Measurements from ENCODE around the gene WNT5B. TPM values are rescaled to one million over a fixed set of nuclear protein-coding genes. Genes with fewer than 3 reads are reported as not detected.
A peak's percentile ranks its signal among the peaks of the same experiment; 100 is the strongest.

The WNT5B gene
- total RNA-seq, 1 donor, result 59.0 TPM

DNA sequence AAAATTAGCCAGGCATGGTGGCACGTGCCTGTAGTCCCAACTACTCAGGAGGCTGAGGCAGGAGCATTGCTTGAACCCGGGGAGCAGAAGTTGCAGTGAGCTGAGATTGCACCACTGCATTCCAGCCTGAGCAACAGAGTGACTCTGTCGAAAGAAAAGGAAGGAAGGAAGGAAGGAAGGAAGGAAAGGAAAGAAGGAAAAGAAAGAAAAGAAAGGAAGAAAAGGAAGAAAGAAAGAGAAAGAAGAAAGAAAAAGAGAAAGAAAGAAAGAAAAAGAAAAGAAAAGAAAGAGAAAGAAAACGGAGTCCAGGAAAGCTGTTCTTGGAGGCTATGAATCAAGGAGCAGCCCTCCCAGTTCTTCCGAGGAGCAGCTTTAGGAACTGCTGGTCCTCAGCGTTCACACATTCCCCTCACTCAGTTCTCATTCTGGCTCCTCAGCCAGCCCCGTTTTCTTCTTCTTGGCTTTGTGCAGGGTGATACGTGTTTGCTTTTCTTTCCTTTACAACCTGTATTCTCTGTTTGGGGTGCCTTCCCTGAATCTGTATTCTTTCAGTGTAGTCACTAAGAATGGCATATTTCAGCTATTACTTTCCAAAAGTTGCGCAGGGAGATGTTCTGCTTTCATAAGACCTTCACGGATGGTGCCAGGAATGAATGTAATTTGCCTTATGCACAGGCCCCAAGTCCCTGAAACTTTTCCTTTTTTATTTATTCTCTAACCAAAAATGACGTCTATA lies 46.9 kb upstream of the WNT5B start:
- H3K27ac ChIP-seq (ENCODE audit: low read depth, low read length), result peak overlapping the region; percentile 82
- H3K27me3 ChIP-seq (ENCODE audit: insufficient read depth, low read length), result no peaks in the 10 kb centered on the region
- no peak overlapping the region for H2AFZ ChIP-seq (ENCODE audit: low read length)
- TF ChIP-seq, protein P1, sequence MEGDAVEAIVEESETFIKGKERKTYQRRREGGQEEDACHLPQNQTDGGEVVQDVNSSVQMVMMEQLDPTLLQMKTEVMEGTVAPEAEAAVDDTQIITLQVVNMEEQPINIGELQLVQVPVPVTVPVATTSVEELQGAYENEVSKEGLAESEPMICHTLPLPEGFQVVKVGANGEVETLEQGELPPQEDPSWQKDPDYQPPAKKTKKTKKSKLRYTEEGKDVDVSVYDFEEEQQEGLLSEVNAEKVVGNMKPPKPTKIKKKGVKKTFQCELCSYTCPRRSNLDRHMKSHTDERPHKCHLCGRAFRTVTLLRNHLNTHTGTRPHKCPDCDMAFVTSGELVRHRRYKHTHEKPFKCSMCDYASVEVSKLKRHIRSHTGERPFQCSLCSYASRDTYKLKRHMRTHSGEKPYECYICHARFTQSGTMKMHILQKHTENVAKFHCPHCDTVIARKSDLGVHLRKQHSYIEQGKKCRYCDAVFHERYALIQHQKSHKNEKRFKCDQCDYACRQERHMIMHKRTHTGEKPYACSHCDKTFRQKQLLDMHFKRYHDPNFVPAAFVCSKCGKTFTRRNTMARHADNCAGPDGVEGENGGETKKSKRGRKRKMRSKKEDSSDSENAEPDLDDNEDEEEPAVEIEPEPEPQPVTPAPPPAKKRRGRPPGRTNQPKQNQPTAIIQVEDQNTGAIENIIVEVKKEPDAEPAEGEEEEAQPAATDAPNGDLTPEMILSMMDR (IDR thresholded peaks at IDR 0.05; ENCODE audit: extremely low read depth, low read depth, low read length), result no peak
- peak overlapping the region; percentile 54 for H3K4me2 ChIP-seq (ENCODE audit: insufficient read depth, low read length)
- peaks cover 37% of the 10 kb centered on the region for H4K20me1 ChIP-seq (ENCODE audit: insufficient read depth, low read length)
- H3K4me3 ChIP-seq (ENCODE audit: insufficient read depth, low read length), result no peak overlapping the region
- peaks cover 50% of the 10 kb centered on the region for H3K4me1 ChIP-seq (ENCODE audit: insufficient read depth, low read length)
- H3K79me2 ChIP-seq (ENCODE audit: insufficient read depth, low read length), result peaks cover 97% of the 10 kb centered on the region
- DNase-seq (ENCODE audit: insufficient read length, low spot score, missing footprints), result peak; percentile 55
- no peaks in the 10 kb centered on the region for H3K9me3 ChIP-seq (ENCODE audit: low read depth, low read length)
- H3K36me3 ChIP-seq (ENCODE audit: insufficient read depth, low read length), result peaks cover 17% of the 10 kb centered on the region

DNA sequence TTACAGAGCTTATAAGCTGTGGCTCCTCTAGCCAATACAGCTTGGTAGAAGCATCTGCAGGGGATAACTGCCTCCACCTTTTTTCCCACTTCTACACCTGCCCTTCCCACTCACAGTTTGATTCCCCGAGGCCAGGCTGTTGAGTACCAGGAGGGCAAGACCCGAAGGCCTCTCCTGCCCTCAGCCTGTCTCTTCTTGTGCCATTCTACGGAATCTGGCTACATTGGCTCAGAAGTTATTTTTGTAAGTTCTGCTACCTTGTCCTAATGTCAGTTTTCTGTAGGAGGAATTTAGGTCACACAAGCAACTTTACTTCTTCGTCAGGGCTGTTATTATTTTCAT lies 46.4 kb upstream of the WNT5B start:
- Histone ChIP-seq H3K4me1 (ENCODE audit: insufficient read depth, low read length) (peaks cover 50% of the 10 kb centered on the region), H3K36me3 (ENCODE audit: insufficient read depth, low read length) (peaks cover 17% of the 10 kb centered on the region), H3K27ac (ENCODE audit: low read depth, low read length) (peak overlapping the region; percentile 82)

DNA sequence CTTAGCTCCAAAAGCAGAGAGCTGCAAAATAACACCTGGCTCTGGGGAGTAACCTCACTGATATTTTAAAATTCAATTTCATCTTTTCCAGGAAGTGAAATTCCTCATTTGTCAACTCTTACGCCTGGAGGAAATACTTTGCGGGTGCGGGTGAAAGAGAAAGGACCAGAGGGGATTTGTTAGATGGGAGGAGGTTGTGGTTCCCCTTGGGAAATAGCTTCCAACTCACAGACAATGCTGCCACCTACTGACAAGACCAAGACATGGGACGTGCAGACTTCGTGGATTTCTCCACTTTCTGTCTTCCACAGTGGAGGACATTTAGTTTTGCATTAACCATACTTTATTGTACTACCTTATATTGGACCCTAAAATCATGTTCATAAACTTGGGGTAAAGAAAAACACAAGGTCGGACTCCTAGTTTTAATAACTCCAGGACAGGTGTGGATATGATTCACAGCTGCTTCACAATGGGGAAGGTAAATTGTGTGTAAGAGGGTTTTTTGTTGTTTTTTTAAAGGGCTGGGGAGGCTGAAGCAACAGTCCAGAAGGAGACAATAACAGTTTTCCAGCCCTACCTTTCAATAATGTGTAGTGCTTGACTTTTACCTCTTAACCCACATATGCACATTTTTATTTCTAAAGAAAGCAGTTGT lies 45.5 kb upstream of the WNT5B start:
- peaks cover 18% of the 10 kb centered on the region for H3K36me3 ChIP-seq (ENCODE audit: insufficient read depth, low read length)
- peaks cover 29% of the 10 kb centered on the region for H4K20me1 ChIP-seq (ENCODE audit: insufficient read depth, low read length)
- no peaks in the 10 kb centered on the region for H3K27me3 ChIP-seq (ENCODE audit: insufficient read depth, low read length)
- peak overlapping the region; percentile 73 for H3K4me2 ChIP-seq (ENCODE audit: insufficient read depth, low read length)
- H3K4me1 ChIP-seq (ENCODE audit: insufficient read depth, low read length), result peaks cover 55% of the 10 kb centered on the region
- TF ChIP-seq, protein P1 (IDR thresholded peaks at IDR 0.05; ENCODE audit: extremely low read depth, low read depth, low read length), result peak; percentile 93
- peak overlapping the region; percentile 82 for H3K27ac ChIP-seq (ENCODE audit: low read depth, low read length)
- no peak overlapping the region for H2AFZ ChIP-seq (ENCODE audit: low read length)
- DNase-seq (ENCODE audit: insufficient read length, low spot score, missing footprints), result peak; percentile 85
- no peaks in the 10 kb centered on the region for H3K9me3 ChIP-seq (ENCODE audit: low read depth, low read length)
- peaks cover 97% of the 10 kb centered on the region for H3K79me2 ChIP-seq (ENCODE audit: insufficient read depth, low read length)
- peak overlapping the region; percentile 20 for H3K4me3 ChIP-seq (ENCODE audit: insufficient read depth, low read length)

More for the DNA sequence above, 46.4 kb upstream of the WNT5B start:
- DNase-seq (ENCODE audit: insufficient read length, low spot score, missing footprints), result no peak
- no peaks in the 10 kb centered on the region for H3K27me3 ChIP-seq (ENCODE audit: insufficient read depth, low read length)
- no peak overlapping the region for H2AFZ ChIP-seq (ENCODE audit: low read length)
- TF ChIP-seq, protein P1 (IDR thresholded peaks at IDR 0.05; ENCODE audit: extremely low read depth, low read depth, low read length), result no peak
- peaks cover 32% of the 10 kb centered on the region for H4K20me1 ChIP-seq (ENCODE audit: insufficient read depth, low read length)
- peaks cover 97% of the 10 kb centered on the region for H3K79me2 ChIP-seq (ENCODE audit: insufficient read depth, low read length)
- H3K9me3 ChIP-seq (ENCODE audit: low read depth, low read length), result no peaks in the 10 kb centered on the region
- no peak overlapping the region for H3K4me3 ChIP-seq (ENCODE audit: insufficient read depth, low read length)
- peak overlapping the region; percentile 54 for H3K4me2 ChIP-seq (ENCODE audit: insufficient read depth, low read length)

DNA sequence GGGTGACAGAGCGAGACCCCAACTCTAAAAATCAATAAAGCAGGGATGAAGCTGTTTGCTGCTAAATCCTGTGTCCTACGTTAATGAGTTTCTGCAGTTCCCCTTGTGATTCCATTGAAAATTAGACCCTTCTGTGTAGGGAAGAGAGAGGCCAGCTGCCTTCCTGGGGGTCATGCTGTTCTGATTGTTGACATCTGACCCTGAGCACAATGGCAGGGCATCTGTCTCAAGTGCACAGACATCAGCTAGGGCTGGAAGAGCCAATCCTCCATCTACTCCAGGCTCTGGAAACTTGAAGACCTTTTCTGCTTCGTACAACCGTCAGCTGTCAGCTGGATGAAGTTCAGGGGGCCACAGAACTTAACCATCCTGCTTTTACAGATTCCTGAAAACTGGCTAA lies 44.7 kb upstream of the WNT5B start:
- Histone ChIP-seq H3K79me2 (ENCODE audit: insufficient read depth, low read length) (peaks cover 94% of the 10 kb centered on the region), H3K27ac (ENCODE audit: low read depth, low read length) (no peak overlapping the region), H2AFZ (ENCODE audit: low read length) (no peak overlapping the region), H3K4me1 (ENCODE audit: insufficient read depth, low read length) (peaks cover 51% of the 10 kb centered on the region), H3K4me3 (ENCODE audit: insufficient read depth, low read length) (no peak overlapping the region), H3K4me2 (ENCODE audit: insufficient read depth, low read length) (no peak overlapping the region), H4K20me1 (ENCODE audit: insufficient read depth, low read length) (peaks cover 30% of the 10 kb centered on the region), H3K27me3 (ENCODE audit: insufficient read depth, low read length) (no peaks in the 10 kb centered on the region), H3K36me3 (ENCODE audit: insufficient read depth, low read length) (peaks cover 21% of the 10 kb centered on the region), H3K9me3 (ENCODE audit: low read depth, low read length) (no peaks in the 10 kb centered on the region)
- DNase-seq (ENCODE audit: insufficient read length, low spot score, missing footprints), result no peak
- TF ChIP-seq, protein P1 (IDR thresholded peaks at IDR 0.05; ENCODE audit: extremely low read depth, low read depth, low read length), result no peak
